ENCODE results near the gene SLC45A1.
"Not testable (repeated sequence)": the region's sequence is repeated elsewhere in the genome, so short reads cannot be mapped to it uniquely, and the experiment has no call there.

SLC45A1 gene

DNA sequence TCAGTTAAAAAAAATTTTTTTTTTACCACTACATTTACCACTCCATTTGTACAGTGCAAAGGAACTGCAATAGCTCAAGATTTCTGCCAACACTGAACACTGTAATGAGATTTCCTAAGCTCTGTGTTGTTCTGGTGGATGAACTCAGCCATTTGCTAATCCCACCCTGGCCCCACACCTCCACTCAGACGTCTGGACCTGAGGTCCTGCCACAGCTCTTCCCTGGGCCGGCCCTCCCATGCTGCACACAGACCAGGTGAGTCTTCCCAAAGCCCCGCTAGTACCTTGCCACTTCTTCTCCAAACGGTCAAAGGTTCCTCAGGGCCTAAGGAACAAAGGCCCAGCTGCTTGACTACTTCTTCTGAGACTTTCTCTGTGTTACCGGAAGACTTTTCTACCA, 56.4 kb downstream of the SLC45A1 start:
- no peaks in the 10 kb centered on the region for H3K9me3 ChIP-seq (ENCODE audit: control insufficient read depth in 5 of 5, low read length in 5 of 5)
- H3K27ac ChIP-seq (ENCODE audit: low read depth, low read length), result peak overlapping the region; percentile 97
- peak overlapping the region in 1 of 5 donors; percentile 44 for H3K4me3 ChIP-seq (ENCODE audit: low read depth in 1 of 5, low read length in 5 of 5)
- peaks cover 0 to 10% (median 6%) of the 10 kb centered on the region in 5 donors for H3K36me3 ChIP-seq (ENCODE audit: control insufficient read depth in 5 of 5, insufficient read depth in 5 of 5, low read length in 5 of 5)
- H3K9ac ChIP-seq (ENCODE audit: low read length in 5 of 5), result peak overlapping the region in 4 of 5 donors; percentile 7 to 35 (median 20)
- peaks cover 42 to 84% (median 76%) of the 10 kb centered on the region in 5 donors for H3K4me1 ChIP-seq (ENCODE audit: control insufficient read depth in 5 of 5, insufficient read depth in 5 of 5, low read length in 5 of 5)
- H3K27me3 ChIP-seq (ENCODE audit: control insufficient read depth in 5 of 5, insufficient read depth in 4 of 5, low read length in 5 of 5), result no peaks in the 10 kb centered on the region

GRCh38 chr1:8374812-8375211, 56.9 kb downstream of the SLC45A1 start:
- H3K27me3 ChIP-seq (ENCODE audit: control insufficient read depth in 5 of 5, insufficient read depth in 4 of 5, low read length in 5 of 5), result no peaks in the 10 kb centered on the region
- H3K9me3 ChIP-seq (ENCODE audit: control insufficient read depth in 5 of 5, low read length in 5 of 5), result no peaks in the 10 kb centered on the region
- no peak overlapping the region for H3K4me3 ChIP-seq (ENCODE audit: low read depth in 1 of 5, low read length in 5 of 5)
- peak overlapping the region in 1 of 5 donors; percentile 35 for H3K9ac ChIP-seq (ENCODE audit: low read length in 5 of 5)
- H3K36me3 ChIP-seq (ENCODE audit: control insufficient read depth in 5 of 5, insufficient read depth in 5 of 5, low read length in 5 of 5), result peaks cover 0 to 14% (median 8%) of the 10 kb centered on the region in 5 donors
- peaks cover 43 to 87% (median 81%) of the 10 kb centered on the region in 5 donors for H3K4me1 ChIP-seq (ENCODE audit: control insufficient read depth in 5 of 5, insufficient read depth in 5 of 5, low read length in 5 of 5)
- peak overlapping the region; percentile 97 for H3K27ac ChIP-seq (ENCODE audit: low read depth, low read length)

GRCh38 chr1:8376358-8376840, 58.5 kb downstream of the SLC45A1 start:
- H3K36me3 ChIP-seq (ENCODE audit: control insufficient read depth in 5 of 5, insufficient read depth in 5 of 5, low read length in 5 of 5), result peaks cover 0 to 21% (median 10%) of the 10 kb centered on the region in 5 donors
- peak overlapping the region; percentile 46 for H3K27ac ChIP-seq (ENCODE audit: low read depth, low read length)
- H3K4me1 ChIP-seq (ENCODE audit: control insufficient read depth in 5 of 5, insufficient read depth in 5 of 5, low read length in 5 of 5), result peaks cover 35 to 87% (median 81%) of the 10 kb centered on the region in 5 donors
- H3K4me3 ChIP-seq (ENCODE audit: low read depth in 1 of 5, low read length in 5 of 5), result no peak overlapping the region
- no peaks in the 10 kb centered on the region for H3K27me3 ChIP-seq (ENCODE audit: control insufficient read depth in 5 of 5, insufficient read depth in 4 of 5, low read length in 5 of 5)
- peak overlapping the region in 1 of 5 donors; percentile 13 for H3K9ac ChIP-seq (ENCODE audit: low read length in 5 of 5)
- no peaks in the 10 kb centered on the region for H3K9me3 ChIP-seq (ENCODE audit: control insufficient read depth in 5 of 5, low read length in 5 of 5)

GRCh38 chr1:8377271-8377981, 59.5 kb downstream of the SLC45A1 start:
- Histone ChIP-seq H3K9me3 (ENCODE audit: control insufficient read depth in 5 of 5, low read length in 5 of 5) (no peaks in the 10 kb centered on the region), H3K36me3 (ENCODE audit: control insufficient read depth in 5 of 5, insufficient read depth in 5 of 5, low read length in 5 of 5) (peaks cover 0 to 24% (median 14%) of the 10 kb centered on the region in 5 donors), H3K27me3 (ENCODE audit: control insufficient read depth in 5 of 5, insufficient read depth in 4 of 5, low read length in 5 of 5) (no peaks in the 10 kb centered on the region), H3K27ac (ENCODE audit: low read depth, low read length) (peak overlapping the region; percentile 87), H3K4me3 (ENCODE audit: low read depth in 1 of 5, low read length in 5 of 5) (no peak overlapping the region), H3K9ac (ENCODE audit: low read length in 5 of 5) (no peak overlapping the region), H3K4me1 (ENCODE audit: control insufficient read depth in 5 of 5, insufficient read depth in 5 of 5, low read length in 5 of 5) (peaks cover 33 to 86% (median 80%) of the 10 kb centered on the region in 5 donors)

DNA sequence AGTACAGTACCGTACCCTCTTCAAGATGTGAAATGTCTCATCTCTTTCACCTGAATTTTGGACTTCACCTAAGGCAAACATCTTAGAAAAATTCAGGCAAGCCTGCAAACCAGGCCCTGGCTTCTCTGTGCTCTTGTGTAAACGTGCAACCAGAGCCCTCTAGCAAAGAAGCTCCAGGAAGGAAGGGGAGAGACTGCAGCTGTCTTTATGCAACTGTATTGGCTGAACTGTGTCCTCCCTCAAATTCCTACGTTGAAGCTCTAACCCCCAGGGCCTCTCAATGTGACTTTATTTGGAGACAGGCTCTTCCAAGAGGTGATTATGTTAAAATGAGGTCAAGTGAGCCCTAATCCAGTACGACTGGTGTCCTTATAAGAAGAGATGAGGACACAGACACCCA, 60.3 kb downstream of the SLC45A1 start:
- Histone ChIP-seq H3K36me3 (ENCODE audit: control insufficient read depth in 5 of 5, insufficient read depth in 5 of 5, low read length in 5 of 5) (peaks cover 0 to 21% (median 14%) of the 10 kb centered on the region in 5 donors), H3K4me1 (ENCODE audit: control insufficient read depth in 5 of 5, insufficient read depth in 5 of 5, low read length in 5 of 5) (peaks cover 26 to 86% (median 80%) of the 10 kb centered on the region in 5 donors), H3K9ac (ENCODE audit: low read length in 5 of 5) (no peak overlapping the region), H3K4me3 (ENCODE audit: low read depth in 1 of 5, low read length in 5 of 5) (no peak overlapping the region), H3K9me3 (ENCODE audit: control insufficient read depth in 5 of 5, low read length in 5 of 5) (no peaks in the 10 kb centered on the region), H3K27ac (ENCODE audit: low read depth, low read length) (peak overlapping the region; percentile 87), H3K27me3 (ENCODE audit: control insufficient read depth in 5 of 5, insufficient read depth in 4 of 5, low read length in 5 of 5) (no peaks in the 10 kb centered on the region)

- H3K27ac ChIP-seq (ENCODE audit: low read depth, low read length), result peak overlapping the region; percentile 87
- no peaks in the 10 kb centered on the region for H3K9me3 ChIP-seq (ENCODE audit: control insufficient read depth in 5 of 5, low read length in 5 of 5)
- peaks cover 0 to 23% (median 16%) of the 10 kb centered on the region in 5 donors for H3K36me3 ChIP-seq (ENCODE audit: control insufficient read depth in 5 of 5, insufficient read depth in 5 of 5, low read length in 5 of 5)
- peak overlapping the region in 2 of 5 donors; percentile 11 to 24 for H3K9ac ChIP-seq (ENCODE audit: low read length in 5 of 5)
- H3K4me3 ChIP-seq (ENCODE audit: low read depth in 1 of 5, low read length in 5 of 5), result peak overlapping the region in 1 of 5 donors; percentile 43
- no peaks in the 10 kb centered on the region for H3K27me3 ChIP-seq (ENCODE audit: control insufficient read depth in 5 of 5, insufficient read depth in 4 of 5, low read length in 5 of 5)
- H3K4me1 ChIP-seq (ENCODE audit: control insufficient read depth in 5 of 5, insufficient read depth in 5 of 5, low read length in 5 of 5), result peaks cover 19 to 83% (median 78%) of the 10 kb centered on the region in 5 donors
Measured at GRCh38 chr1:8378981-8379470, 61.1 kb downstream of the SLC45A1 start.

- H3K9me3 ChIP-seq (ENCODE audit: control insufficient read depth in 5 of 5, low read length in 5 of 5), result no peaks in the 10 kb centered on the region
- peak overlapping the region; percentile 87 for H3K27ac ChIP-seq (ENCODE audit: low read depth, low read length)
- H3K4me3 ChIP-seq (ENCODE audit: low read depth in 1 of 5, low read length in 5 of 5), result peak overlapping the region in 1 of 5 donors; percentile 43
- peak overlapping the region in 2 of 5 donors; percentile 11 to 24 for H3K9ac ChIP-seq (ENCODE audit: low read length in 5 of 5)
- peaks cover 0 to 23% (median 16%) of the 10 kb centered on the region in 5 donors for H3K36me3 ChIP-seq (ENCODE audit: control insufficient read depth in 5 of 5, insufficient read depth in 5 of 5, low read length in 5 of 5)
- H3K4me1 ChIP-seq (ENCODE audit: control insufficient read depth in 5 of 5, insufficient read depth in 5 of 5, low read length in 5 of 5), result peaks cover 22 to 83% (median 78%) of the 10 kb centered on the region in 5 donors
- H3K27me3 ChIP-seq (ENCODE audit: control insufficient read depth in 5 of 5, insufficient read depth in 4 of 5, low read length in 5 of 5), result no peaks in the 10 kb centered on the region
Measured at GRCh38 chr1:8379513-8380186, 61.7 kb downstream of the SLC45A1 start.

GRCh38 chr1:8380310-8380709, 62.4 kb downstream of the SLC45A1 start:
- peaks cover 24 to 85% (median 81%) of the 10 kb centered on the region in 5 donors for H3K4me1 ChIP-seq (ENCODE audit: control insufficient read depth in 5 of 5, insufficient read depth in 5 of 5, low read length in 5 of 5)
- peak overlapping the region; percentile 87 for H3K27ac ChIP-seq (ENCODE audit: low read depth, low read length)

DNA sequence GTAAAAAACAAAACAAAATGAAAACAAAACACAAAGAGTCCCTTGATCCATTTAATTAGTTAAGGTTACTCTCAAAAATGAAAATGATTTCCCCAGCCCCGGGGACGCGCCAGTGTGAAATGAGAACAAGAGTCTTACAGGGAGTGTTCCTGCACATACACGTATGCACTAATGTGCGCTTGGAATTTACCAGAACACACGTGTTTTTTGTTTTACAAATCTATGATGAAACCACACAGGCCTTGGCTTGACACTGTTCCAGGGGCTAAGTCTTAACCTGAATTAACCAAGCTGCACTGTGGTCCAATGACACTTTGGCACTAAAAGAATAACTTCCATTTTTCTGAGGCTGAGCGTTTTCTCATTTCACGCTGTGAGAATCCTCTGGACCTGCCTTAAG, 63.7 kb downstream of the SLC45A1 start:
- Histone ChIP-seq H3K27me3 (ENCODE audit: control insufficient read depth in 5 of 5, insufficient read depth in 4 of 5, low read length in 5 of 5) (no peaks in the 10 kb centered on the region), H3K36me3 (ENCODE audit: control insufficient read depth in 5 of 5, insufficient read depth in 5 of 5, low read length in 5 of 5) (peaks cover 0 to 18% (median 12%) of the 10 kb centered on the region in 5 donors), H3K9me3 (ENCODE audit: control insufficient read depth in 5 of 5, low read length in 5 of 5) (no peaks in the 10 kb centered on the region), H3K4me3 (ENCODE audit: low read depth in 1 of 5, low read length in 5 of 5) (no peak overlapping the region), H3K4me1 (ENCODE audit: control insufficient read depth in 5 of 5, insufficient read depth in 5 of 5, low read length in 5 of 5) (peaks cover 24 to 89% (median 83%) of the 10 kb centered on the region in 5 donors), H3K9ac (ENCODE audit: low read length in 5 of 5) (peak overlapping the region in 1 of 5 donors; percentile 4), H3K27ac (ENCODE audit: low read depth, low read length) (peak overlapping the region; percentile 87)

More at GRCh38 chr1:8380310-8380709, 62.4 kb downstream of the SLC45A1 start:
- not testable (repeated sequence) for H3K9me3 ChIP-seq (ENCODE audit: control insufficient read depth in 5 of 5, low read length in 5 of 5); H3K9ac ChIP-seq (ENCODE audit: low read length in 5 of 5); H3K27me3 ChIP-seq (ENCODE audit: control insufficient read depth in 5 of 5, insufficient read depth in 4 of 5, low read length in 5 of 5); H3K4me3 ChIP-seq (ENCODE audit: low read depth in 1 of 5, low read length in 5 of 5)
- peaks cover 0 to 23% (median 16%) of the 10 kb centered on the region in 5 donors for H3K36me3 ChIP-seq (ENCODE audit: control insufficient read depth in 5 of 5, insufficient read depth in 5 of 5, low read length in 5 of 5)

Measured in subcutaneous abdominal adipose tissue (tissue), 5 donors.